GM21529 (cell line): ENCODE data around the gene SRD5A3.

ENCODE experiments used
- ATAC-seq: cut with Tn5 transposase; IDR thresholded peaks from one replicate; pipeline ENCODE4 v1.9.1; 2021; ENCODE audit not compliant: unreplicated experiment

SRD5A3 gene

DNA sequence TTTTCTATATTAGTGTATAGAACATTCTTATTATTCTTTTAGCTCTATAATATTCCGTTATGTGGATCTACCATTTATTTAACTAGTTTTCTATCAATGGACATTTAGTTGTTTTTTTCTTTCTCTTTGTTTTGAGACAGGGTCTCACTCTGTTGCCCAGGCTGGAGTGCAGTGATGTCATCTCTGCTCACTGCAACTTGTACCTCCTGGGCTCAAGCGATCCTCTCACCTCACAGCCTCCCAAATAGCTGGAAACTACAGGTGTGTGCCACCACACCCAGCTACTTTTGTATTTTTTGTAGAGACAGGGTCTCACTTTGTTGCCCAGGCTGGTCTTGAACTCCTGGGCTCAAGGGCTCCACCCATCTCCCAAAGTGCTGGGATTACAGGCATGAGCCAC lies 60.5 kb downstream of the SRD5A3 start:
- no peak for ATAC-seq

DNA sequence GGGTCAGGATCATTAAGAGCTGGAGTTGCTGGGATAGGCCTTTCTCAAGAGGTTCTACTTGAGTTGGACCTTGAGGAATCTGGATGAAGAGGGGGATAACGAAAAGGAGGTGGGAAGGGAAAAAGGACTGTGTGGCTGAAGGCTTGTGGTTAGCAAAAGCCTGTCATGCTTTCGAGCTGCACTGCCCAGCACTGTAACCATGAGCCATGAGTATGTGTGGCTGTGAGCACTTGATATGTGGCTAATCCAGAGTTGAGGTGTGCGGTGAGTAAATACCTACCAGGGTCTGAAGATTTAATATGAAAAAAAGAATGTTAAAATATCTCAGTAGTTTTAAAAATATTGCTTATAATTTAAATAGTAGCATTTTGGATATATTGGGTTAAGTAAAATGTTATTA lies 61.1 kb downstream of the SRD5A3 start:
- ATAC-seq, result no peak

GRCh38 chr4:55407764-55408163 lies 61.7 kb downstream of the SRD5A3 start:
- no peak for ATAC-seq

DNA sequence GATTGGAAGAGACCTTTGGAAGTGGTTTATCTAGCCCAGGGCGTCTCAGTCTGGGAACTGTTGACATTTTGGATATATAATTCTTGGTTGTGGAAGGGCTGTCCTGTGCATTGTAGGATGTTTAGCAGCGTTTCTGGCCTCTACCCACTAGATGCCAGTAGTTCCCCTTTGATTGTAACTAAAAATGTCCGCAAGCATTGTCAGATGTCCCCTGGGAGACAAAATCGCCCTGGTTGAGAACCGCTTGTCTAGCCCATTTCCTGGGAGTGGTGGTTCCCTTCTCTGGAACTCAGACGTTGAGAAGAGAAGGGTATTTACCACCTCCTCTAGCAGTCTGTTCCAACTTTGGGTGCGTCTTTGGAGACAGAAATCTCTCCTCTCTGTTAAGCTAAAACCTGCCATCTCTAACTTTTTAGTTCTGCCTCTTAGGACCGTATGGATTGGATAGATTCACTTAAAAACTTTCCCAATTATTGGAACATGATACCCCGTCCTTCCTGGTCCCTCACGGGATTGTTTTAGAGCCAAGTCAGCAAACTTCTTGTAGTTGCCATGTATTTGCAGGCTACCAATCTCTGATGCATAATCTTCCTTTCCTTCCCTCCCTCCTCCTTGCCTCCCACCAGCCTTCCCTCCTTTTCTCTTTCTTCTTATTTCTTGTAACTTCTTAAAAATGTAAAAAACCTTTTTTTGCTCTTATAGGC lies 63.6 kb downstream of the SRD5A3 start:
- peak; percentile 79 for ATAC-seq

- no peak for ATAC-seq
These were observed 64.4 kb downstream of the SRD5A3 start for GRCh38 chr4:55410431-55410830.

- ATAC-seq, result no peak
These were observed 65.6 kb downstream of the SRD5A3 start for GRCh38 chr4:55411621-55412020.

DNA sequence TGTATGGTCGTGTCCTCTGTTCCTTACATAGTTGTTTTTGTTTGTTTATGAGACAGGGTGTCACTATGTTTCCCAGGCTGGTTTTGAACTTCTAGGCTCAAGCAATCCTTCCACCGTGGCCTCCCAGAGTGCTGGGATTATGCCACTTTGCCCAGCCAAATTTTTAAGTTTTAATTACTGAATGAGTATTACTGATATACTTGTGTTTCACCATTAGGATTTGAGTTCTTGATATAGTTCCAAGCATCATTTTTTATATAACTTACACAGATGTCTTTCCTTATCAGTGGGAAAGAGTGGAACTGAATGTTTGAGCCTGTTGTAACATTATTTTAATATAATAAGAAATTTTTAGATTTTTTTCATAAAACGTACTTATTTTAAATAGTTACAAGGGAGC lies 70.1 kb downstream of the SRD5A3 start:
- no peak for ATAC-seq
